CD4-positive, alpha-beta T cell treated with Interleukin-4 for 4 hours (primary cell): ENCODE measurements around the gene RBM22.
"Not testable (repeated sequence)": the region's sequence is repeated elsewhere in the genome, so short reads cannot be mapped to it uniquely, and the experiment has no call there.

Experiments
- DNase-seq: peaks from one replicate; pipeline ENCODE4 v3.0.0-alpha.2; 2020

Gene RBM22

DNA sequence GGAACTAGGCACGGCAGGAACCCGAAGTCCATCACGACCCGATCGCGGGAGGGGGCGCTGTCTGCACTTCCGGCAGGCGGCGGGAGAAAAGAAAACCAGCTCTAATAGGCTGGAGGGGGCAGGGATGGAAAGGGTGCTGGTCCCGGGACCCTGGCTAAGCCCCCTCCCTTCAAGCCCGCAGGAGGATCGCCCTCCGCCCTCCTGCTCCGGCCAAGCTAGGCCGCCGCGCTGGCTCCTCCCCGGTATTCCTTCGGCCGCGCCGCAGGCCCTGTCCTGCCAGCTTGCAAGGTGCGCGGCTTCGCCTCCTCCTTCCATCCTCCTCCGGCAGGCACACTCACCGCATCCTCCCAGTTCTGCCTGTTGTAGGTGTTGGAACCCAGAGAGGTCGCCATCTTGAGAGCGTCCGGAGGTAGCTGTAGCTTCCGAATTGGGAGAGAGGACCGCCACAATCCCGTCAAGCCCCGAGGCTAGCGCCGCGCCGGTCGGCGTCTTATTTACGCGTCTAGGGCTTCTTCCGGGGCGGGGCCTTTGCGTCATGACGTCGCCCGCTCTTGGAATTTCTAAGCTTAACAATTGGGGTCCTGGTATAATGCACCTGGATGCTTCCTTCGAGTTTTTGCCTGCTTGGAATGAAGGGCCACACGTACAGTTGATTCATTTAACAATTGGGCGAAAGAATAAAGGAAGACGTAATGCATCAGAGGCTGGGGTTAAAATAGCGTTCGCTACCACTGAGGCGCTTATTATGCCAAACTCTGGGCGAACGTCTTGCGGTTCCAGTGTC lies at the start of gene RBM22:
Gene RBM22, minus strand, starts transcription at position 469 of the 784 bp plus-strand sequence. Its CDS starts 77 bp downstream, at position 392.
- peak; percentile 88 for DNase-seq

DNA sequence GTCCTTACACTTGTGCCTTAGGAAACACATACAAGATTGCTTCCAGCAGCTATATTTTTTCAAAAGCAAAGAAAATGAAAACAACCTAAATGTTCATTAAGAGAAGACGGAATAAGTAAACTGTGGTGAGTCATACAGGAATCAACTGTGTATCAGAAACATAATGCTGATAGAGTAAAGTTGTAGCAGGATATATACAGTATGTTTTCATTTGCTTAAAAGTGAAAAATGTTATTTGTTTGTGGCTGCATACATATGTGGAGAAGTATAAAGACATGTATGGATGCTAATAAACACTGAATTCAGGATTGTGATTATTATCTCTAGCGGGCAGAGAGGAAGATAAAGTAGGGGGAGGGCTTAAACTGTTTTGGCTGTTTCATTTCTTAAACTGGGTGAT lies 49.6 kb upstream of the RBM22 start:
- no peak for DNase-seq

GRCh38 chr5:150743142-150743488 lies 42.3 kb upstream of the RBM22 start:
- not testable (repeated sequence) for DNase-seq

GRCh38 chr5:150742455-150743141 lies 41.7 kb upstream of the RBM22 start:
- DNase-seq = not testable (repeated sequence)

DNA sequence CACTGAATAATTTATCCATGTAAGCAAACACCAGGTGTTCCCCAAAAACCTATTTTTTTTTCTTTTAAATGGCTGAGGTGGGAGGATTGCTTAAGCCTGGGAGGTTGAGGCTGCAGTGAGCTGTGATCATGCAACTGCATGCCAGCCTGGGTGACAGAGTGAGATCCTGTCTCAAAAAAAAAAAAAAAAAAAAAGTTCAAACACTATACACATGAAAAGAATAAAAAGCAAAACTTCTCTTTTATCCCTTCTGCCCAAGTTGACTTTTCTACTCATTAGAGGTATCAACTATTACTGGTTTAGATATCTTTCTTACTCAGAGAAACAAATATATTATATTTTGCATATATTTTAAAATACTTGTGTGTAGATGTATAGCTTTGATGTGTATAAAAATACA lies 40.1 kb upstream of the RBM22 start:
- no peak for DNase-seq

DNA sequence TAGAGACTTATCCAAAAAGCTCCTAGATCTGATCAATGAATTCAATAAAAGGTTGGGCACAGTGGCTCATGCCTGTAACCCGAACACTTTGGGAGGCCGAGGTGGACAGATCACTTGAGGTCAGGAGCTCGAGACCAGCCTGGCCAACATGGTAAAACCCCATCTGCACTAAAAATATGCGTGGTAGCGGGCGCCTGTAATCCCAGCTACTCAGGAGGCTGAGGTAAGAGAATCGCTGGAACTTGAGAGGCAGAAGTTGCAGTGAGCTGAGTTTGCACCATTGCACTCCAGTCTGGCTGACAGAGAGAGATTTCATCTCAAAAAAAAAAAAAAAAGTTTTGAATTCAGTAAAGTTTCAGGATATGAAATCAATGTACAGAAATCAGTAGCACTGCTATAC lies 38.0 kb upstream of the RBM22 start:
- no peak for DNase-seq

DNA sequence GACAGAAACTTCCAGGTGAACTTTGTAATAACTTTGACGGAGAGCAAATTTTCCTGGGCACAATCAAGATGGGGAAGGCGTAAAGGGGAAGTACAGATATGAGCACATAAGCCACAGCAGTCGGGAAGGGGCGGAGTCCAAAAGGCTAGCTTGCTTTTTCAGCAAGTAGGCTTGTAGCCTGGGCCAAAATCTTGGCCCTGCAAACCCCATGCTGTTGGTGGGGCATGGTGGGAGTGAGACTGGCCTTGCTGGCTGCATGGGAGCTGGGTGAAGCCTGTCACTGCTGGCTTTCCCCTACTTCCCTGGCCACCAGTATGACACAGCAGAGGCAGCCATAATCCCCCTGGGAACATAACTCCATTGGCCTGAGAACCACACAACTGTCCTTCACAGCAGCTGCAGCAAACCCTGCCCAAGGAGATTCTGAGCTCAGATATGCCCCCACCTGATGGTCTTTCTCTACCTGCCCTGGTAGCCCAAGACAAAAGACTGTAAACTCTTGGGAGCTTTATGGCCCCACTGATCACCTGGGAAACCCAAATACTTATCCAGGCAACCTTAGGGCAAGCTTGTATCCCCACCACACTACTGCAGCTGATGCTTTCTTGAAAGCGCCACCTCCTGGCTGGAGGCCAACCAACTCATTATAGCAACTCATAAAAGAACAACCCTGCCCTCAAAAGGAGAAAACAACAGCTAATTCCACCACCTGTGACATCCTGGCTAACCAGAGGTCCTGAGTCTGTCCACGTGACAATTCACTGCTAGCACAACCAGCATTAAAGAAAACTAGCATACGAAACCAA lies 33.9 kb upstream of the RBM22 start:
- no peak for DNase-seq

GRCh38 chr5:150731669-150732242 lies 30.9 kb upstream of the RBM22 start:
- no peak for DNase-seq

DNA sequence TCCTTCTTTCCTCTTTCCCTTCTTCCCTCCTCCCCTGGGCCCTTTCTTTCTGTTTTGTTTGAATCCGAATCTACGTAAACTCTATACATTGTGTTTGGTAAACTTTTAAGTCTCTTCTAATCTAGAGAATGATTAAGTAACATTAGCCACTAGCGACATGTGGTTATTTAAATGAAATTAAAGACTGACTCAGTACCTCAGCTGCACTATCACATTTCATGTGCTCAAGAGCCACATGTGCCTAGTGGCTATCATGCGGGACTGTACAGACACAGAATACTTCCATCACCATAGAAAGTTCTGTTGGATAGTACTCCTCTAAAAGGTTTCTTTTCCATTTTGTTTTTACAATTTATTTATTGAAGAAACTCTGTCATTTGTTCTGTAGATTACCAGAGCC lies 29.0 kb upstream of the RBM22 start:
- no peak for DNase-seq

DNA sequence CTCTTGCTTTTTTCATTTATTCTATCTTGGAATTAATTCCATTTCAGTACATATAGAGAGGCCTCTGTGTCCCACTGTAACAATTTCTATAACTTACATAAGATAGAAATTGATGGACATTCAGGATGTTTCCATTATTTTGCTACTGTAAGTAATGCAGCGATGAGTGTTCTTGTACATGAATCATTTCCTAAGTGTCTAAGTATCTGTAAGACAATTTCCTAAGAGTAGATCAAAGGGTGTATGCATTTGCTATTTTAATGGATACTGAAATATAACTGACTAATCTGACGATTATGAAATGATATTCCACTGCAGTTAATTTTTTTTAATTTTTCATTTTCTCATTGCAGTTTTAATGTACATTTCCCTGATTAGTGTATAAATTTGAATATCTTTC lies 23.0 kb upstream of the RBM22 start:
- no peak for DNase-seq

DNA sequence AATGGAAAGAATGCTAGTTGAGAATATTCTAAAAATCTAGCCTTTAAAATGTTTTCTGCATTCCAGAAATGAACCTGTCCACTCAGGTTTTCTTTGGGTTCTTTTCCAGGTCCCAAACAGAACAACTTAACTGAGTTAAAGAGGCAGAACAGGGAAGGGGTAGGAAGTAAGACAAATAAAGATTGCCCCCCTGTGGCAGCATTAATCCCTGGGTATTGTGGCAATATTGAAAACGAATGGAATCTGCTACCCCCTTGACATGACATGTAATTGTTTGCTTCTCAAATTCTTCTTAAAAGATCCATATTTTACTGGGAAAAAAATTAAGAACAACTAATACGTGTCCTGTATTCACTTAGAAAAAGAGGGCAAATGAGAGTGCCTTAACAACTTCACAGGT lies 9.3 kb upstream of the RBM22 start:
- DNase-seq = no peak

DNA sequence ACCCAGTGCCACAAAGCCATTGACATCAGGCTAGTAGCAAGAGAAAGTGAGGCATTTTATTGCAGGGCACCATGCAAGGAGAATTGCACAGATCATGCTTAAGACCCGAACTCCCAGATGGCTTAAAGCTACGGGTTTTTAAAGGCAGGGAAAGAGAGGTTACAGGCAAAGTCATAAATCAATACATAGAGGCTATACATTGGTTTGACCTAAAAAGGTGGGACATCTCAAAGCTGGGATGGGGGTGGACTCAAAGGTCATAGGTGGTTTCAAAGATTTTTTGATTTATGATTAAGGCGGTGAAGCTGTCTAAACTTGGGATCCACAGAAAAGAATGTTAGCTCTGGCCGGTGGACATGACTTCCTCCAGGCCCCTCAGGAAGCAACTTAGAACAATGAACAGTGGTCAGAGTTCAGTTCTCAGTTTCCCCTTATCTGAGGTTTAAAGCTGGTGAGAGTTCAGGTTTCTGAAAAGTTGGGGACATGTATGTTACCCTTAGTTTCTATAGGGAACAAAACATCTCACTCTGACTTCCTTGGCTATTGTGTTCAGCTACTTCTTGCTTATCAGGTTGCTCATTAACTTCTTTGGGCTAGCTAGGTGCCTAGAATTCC lies 6.0 kb upstream of the RBM22 start:
- no peak for DNase-seq

- DNase-seq = no peak
Observed at GRCh38 chr5:150703762-150704161, 2.9 kb upstream of the RBM22 start.

DNA sequence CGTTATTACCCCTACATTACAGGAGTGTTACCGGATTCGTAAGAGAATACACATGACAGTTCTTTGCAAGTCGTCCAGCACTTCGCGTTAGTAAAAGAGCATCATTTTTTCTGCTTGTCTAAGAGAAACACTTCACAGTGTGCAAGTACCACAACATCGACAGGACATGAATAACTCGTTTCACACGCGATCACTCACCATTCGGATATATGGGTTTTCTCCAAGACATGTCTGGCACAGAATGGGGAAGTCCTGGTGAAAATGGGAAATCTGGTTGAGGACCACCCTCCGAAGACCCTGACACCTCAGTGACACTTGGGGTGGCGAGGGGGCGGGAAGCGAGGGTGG lies 642 bp downstream of the RBM22 start:
- DNase-seq = peak; percentile 4

GRCh38 chr5:150694612-150695011 lies 6.2 kb downstream of the RBM22 start:
- no peak for DNase-seq

DNA sequence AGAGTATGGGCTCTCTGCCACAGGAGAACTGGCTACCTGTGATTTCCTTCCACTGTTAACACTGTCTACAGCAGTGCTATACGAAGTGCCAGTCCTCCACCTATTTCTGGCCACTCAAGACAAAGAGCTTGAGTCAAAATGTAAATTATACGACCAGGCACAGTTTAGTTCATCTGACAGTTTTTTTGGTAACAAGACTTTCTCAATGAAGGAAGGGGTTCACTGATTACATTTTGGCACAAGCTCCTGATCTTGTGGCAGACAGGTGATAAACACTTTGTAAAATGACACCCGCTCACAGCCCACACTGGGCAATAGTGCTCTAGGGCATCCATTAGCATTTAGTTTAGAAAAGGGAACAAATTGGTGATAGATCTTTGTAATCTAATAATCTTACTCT lies 8.6 kb downstream of the RBM22 start:
- DNase-seq = no peak

DNA sequence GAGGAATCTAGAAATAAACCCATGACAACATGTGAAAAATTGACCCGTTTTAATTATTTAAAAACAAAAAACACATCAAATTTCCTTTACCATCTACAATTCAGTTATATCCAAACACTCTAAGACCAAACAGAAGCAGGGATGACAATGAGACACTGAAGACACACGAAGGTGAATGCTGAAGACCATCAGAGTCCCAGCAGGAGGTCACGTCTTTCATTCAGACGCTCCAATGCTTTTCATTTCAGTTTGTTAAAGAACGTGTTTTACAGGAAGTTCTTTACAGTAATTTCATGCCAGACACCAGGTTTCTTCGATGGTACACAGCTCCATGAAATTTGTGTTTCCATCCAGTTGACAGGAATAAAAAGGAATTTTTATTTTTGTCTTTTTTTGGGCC lies 10.1 kb downstream of the RBM22 start:
- DNase-seq = no peak

GRCh38 chr5:150689120-150689519 lies 11.7 kb downstream of the RBM22 start:
- no peak for DNase-seq

- no peak for DNase-seq
Observed at GRCh38 chr5:150676578-150676977, 24.3 kb downstream of the RBM22 start.

- DNase-seq = no peak
Observed at GRCh38 chr5:150675069-150675468, 25.8 kb downstream of the RBM22 start.

GRCh38 chr5:150674341-150674821 lies 26.5 kb downstream of the RBM22 start:
- no peak for DNase-seq

DNA sequence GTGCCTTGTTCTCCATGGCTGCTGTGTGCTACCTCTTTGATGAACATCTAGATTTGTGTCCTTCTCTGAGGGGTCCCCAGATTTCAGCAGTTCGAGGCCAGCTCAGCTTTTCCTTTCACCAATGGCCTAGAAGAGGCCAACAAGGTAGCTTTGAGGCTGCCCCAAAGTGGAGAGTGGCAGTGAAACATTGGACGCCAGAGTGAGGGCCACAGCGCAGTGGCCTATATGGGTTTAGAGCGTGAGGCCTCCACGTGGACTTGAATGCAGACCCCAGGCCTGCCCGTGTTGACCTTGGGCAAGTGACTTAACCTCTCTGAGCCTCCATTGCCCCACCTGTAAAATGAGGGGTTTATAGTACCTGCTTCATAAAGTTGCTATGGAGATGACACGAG lies 28.0 kb downstream of the RBM22 start:
- DNase-seq = no peak
